ENCODE data around the gene PTCHD1.

PTCHD1 gene

DNA sequence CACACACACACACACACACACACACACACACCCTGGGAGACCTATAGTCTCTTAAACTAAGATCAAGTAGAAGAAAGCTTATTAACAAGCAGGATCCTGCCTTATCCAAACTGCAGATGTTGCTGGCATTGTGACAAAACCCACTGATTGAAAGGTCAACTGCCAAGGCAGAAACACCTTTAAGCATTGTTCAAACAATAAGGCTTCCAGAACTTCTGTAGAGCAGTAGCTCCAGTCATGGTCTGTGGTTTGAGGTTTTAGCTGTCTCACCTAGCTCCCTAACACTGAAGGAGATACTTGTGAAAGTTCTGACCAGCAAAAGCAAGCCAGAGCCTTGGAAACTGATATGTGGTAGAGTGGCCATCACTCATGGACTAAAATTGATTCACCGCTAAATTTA, 59.8 kb downstream of the PTCHD1 start:
- in situ Hi-C loops (cut with MboI; ENCODE audit: low sequenced_read_pairs) = no loop called here

DNA sequence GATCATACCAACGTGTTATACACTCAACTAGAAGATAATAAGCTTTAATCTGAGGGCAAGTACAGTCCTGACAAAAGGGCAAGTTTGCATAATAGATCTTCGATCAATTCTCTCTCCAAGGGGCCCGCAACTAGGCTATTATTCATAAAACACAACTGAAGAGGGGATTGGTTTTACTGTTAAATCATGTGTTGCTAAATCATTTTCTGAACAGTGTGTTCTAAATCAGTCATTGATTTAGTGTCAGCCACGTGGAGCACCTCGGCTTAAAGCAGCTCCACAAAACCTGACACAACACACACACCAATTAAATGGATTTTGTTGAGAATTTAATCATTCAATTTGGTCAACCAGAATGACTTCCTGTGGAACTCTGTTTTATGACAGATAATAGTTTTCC, 61.6 kb downstream of the PTCHD1 start:
- in situ Hi-C loops (cut with MboI; ENCODE audit: low sequenced_read_pairs) = no loop called here

DNA sequence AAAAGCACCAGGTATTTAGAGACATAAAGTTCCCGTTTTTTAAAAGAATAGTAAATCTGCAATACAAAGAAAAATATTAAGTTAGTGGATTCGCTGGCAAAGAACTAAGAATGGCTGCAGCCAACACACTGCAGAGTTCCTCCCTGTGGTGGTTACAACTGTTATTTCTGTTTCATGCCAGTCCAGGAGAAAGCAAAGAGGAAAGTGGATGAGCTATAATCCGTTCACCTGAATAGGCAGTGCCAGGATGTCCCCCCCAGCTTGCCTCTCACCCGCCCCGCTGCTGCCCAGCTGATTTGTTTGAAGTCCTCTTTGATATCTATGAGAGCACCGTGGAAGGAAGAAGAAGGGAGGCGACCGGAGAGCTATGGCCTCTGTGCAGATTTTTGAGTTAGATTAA, 63.9 kb downstream of the PTCHD1 start:
- in situ Hi-C loops (cut with MboI; ENCODE audit: low sequenced_read_pairs) = no loop called here

DNA sequence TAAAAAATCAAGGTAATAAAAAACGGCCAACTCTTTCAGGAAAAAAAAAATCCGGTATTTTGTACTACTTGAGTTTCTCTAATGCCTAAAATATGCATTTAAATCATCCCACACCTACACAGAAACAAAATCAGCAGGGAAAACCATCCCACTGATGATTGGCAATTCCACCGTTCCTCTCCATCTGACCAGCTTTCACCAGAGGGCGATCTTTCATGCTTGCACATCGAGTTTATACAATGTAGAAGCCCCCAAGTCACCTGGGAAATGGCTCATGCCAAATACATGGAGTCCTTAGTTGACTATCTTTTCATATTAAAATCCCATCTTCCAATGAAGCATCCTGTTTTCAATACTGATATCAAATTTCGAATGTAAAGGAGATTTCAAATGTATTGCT, 69.2 kb downstream of the PTCHD1 start:
- in situ Hi-C loops (cut with MboI; ENCODE audit: low sequenced_read_pairs) = no loop called here

DNA sequence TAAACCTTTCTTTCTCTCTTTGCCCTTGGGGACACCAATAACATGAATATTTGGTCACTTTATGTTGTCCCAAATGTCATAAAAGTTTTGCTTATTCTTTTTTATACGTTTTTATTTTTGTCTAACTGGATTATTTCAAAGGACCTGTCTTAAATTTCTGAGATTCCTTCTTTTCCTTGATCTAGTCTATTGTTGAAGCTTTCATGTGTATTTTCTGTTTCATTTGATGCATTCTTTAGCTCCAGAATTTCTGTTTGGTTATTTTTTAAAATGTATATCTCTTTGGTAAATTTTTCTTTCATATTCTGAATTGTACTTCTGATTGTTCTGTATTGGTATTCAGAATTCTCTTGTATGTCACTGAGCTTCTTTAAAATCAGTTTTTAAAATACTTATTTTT, 88.3 kb downstream of the PTCHD1 start:
- in situ Hi-C loops (cut with MboI; ENCODE audit: low sequenced_read_pairs) = no loop called here

DNA sequence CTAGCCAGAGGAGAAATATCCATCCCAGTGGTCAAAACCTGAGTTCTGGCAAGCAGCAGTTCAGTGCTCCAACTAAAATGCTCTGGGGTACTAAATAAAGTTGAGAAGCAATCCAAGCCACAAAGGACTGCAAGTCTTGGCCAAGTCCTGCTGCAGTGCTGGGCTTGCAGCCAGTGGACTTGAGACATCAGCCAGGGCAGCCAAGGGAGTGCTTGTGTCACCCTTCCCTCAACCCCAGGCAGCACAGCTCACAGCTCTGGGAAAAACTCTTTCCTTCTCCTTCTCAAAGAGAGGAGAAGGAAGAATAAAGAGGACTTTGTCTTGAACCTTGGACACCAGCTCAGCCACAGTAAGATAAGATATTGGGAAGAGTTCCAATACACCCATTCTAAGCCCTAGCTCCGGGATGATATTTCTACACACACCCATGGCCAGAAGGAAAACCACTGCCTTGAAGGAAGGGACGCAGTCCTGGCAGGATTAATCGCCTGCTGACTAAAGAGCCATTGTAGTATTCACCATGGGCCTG, 99.8 kb downstream of the PTCHD1 start:
- in situ Hi-C loops (cut with MboI; ENCODE audit: low sequenced_read_pairs) = no loop called here

DNA sequence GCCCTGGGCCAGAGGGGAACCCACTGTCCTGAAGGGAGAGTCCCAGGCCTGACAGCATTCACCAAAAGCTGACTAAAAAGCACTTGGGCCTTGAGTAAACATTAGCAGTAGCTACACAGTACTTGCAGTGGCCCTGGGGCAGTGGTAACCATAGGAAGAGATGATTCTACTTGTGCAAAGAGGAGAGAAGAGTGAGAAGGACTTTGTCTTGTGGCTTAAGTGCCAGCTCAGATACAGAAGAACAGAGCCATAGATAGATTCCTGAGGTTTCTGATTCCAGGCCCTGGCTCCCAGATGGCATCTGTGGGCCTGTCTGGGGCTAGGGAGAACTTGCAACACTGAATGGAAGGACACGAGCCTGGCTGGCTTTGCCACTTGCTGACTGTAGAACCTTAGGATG, 100.5 kb downstream of the PTCHD1 start:
- in situ Hi-C loops (cut with MboI; ENCODE audit: low sequenced_read_pairs) = no loop called here

DNA sequence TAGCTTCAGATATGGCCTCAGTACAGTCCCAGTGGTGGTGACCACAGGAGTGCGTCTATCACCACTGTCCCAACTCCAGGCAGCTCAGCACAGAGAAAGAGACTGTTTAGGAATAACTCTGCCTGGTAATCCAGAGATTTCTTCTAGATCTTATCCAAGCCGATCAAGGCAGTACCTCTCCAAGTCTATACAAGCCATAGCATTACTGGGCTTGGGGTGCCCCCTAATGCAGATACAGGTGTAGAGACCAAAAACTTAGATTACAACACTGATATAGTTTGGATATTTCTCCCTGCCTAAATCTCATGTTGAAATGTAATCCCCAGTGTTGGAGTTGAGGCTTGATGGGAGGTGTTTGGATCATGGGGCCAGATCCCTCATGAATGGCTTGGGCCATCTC, 100.9 kb downstream of the PTCHD1 start:
- in situ Hi-C loops (cut with MboI; ENCODE audit: low sequenced_read_pairs) = no loop called here

DNA sequence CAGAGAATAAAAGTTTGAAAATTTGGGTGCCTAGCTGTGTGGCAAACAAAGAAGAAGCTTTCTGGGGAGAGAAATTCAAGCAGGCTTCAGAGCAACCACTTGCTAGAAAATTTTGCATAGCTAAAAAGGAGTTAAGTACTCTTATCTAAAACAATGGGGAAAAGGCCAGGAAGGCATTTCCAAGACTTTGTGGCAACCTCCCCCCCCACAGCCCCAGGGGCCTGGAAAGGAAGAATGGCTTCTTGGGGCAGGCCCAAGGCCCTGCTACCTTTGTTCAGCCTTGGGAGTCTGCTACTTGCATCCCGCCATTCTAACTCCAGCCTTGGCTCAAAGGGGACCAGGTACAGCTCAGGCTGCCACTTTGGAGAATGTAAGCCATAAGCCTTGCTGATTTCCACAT, 102.2 kb downstream of the PTCHD1 start:
- in situ Hi-C loops (cut with MboI; ENCODE audit: low sequenced_read_pairs) = no loop called here

DNA sequence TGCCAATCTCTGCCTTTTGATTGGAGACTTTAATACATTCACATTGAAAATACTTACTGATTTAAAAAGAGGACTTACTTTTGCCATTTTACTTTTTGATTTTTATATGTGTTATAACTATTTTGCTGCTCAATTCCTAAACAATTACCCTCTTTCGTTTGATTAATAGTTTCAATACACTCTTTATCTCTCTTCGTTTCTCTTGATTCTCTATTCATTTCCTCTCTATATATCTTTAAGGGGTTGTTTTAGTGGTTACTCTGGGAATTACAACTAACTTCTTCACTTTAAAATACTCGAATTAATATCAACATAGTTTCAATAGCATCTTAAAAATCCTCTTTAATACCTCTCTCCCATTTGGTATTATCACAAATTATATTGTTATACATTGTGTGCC, 116.6 kb downstream of the PTCHD1 start:
- in situ Hi-C loops (cut with MboI; ENCODE audit: low sequenced_read_pairs) = no loop called here
